ENCODE data around the gene NETO2. TPM values are rescaled to one million over a fixed set of nuclear protein-coding genes. Genes with fewer than 3 reads are reported as not detected.

NETO2 gene
- total RNA-seq, 1 experiment from 2014 or later, result 28.6 TPM

- Histone ChIP-seq H4K91ac (ENCODE audit: insufficient read length, low read depth, low read length) (no peak overlapping the region), H4K20me1 (ENCODE audit: control insufficient read depth, insufficient read depth, insufficient read length) (no peaks in the 10 kb centered on the region), H3K23me2 (ENCODE audit: insufficient read length, low read depth, low read length, poor library complexity, severe bottlenecking) (no peaks in the 10 kb centered on the region), H3K4me1 (ENCODE audit: insufficient read depth, low read length) (no peaks in the 10 kb centered on the region), H3K14ac (ENCODE audit: insufficient read depth, low read length) (no peak overlapping the region), H3K9me3 (ENCODE audit: control insufficient read depth, low read depth, low read length) (no peaks in the 10 kb centered on the region), H2BK15ac (ENCODE audit: low read depth, low read length) (no peak overlapping the region), H2AFZ (ENCODE audit: low read length) (no peak overlapping the region), H2BK20ac (ENCODE audit: low read depth, low read length, poor library complexity, severe bottlenecking) (no peak overlapping the region), H3K23ac (ENCODE audit: insufficient read length, low read depth, low read length) (no peak overlapping the region), H3T11ph (ENCODE audit: low read length) (no peak overlapping the region), H3K27me3 (ENCODE audit: insufficient read depth, low read length) (no peaks in the 10 kb centered on the region), H2AK5ac (ENCODE audit: insufficient read length, low read length) (no peak overlapping the region), H2BK120ac (ENCODE audit: low read depth, low read length, poor library complexity, severe bottlenecking) (no peak overlapping the region), H3K79me2 (ENCODE audit: insufficient read depth, low read length) (no peaks in the 10 kb centered on the region), H3K27ac (ENCODE audit: insufficient read length, low read depth, low read length) (no peak overlapping the region), H3K9ac (ENCODE audit: extremely low read depth, insufficient read length, low read length) (no peak overlapping the region), H4K5ac (ENCODE audit: insufficient read length, low read depth, low read length) (no peak overlapping the region), H3K4me2 (ENCODE audit: insufficient read depth, insufficient read length, low read length) (no peak overlapping the region), H3K18ac (ENCODE audit: insufficient read length, low read depth, low read length) (no peak overlapping the region), H2BK5ac (ENCODE audit: insufficient read length, low read length) (no peak overlapping the region), H3K56ac (ENCODE audit: insufficient read length, low read depth, low read length) (no peak overlapping the region), H3K79me1 (ENCODE audit: insufficient read depth, low read depth, low read length, poor library complexity, severe bottlenecking) (no peaks in the 10 kb centered on the region), H3K4ac (ENCODE audit: low read depth, low read length) (no peak overlapping the region), H4K8ac (replicated peaks; ENCODE audit: insufficient read length, low read depth, low read length) (no peak overlapping the region), H2BK12ac (ENCODE audit: insufficient read length, low read depth, low read length) (no peak overlapping the region)
- DNase-seq, result no peak
- H3K4me1 Mint-ChIP-seq, result peaks cover 2% of the 10 kb centered on the region in 2 experiments; a peak in 2 of 4 replicates
- H3K9me3 Mint-ChIP-seq, result no peaks in the 10 kb centered on the region
- TF ChIP-seq, protein P1, sequence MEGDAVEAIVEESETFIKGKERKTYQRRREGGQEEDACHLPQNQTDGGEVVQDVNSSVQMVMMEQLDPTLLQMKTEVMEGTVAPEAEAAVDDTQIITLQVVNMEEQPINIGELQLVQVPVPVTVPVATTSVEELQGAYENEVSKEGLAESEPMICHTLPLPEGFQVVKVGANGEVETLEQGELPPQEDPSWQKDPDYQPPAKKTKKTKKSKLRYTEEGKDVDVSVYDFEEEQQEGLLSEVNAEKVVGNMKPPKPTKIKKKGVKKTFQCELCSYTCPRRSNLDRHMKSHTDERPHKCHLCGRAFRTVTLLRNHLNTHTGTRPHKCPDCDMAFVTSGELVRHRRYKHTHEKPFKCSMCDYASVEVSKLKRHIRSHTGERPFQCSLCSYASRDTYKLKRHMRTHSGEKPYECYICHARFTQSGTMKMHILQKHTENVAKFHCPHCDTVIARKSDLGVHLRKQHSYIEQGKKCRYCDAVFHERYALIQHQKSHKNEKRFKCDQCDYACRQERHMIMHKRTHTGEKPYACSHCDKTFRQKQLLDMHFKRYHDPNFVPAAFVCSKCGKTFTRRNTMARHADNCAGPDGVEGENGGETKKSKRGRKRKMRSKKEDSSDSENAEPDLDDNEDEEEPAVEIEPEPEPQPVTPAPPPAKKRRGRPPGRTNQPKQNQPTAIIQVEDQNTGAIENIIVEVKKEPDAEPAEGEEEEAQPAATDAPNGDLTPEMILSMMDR (conservative IDR thresholded peaks at IDR 0.05), result no peak
- H3K27ac Mint-ChIP-seq, result no peak overlapping the region
- no peaks in the 10 kb centered on the region for H3K27me3 Mint-ChIP-seq (ENCODE audit: low read depth)
- no peak overlapping the region for H3K4me3 Mint-ChIP-seq
- no CpG with 5 or more reads among the region's 6 CpGs for WGBS (ENCODE audit: extremely low coverage, insufficient read length, low lambda C conversion rate)
- no peaks in the 10 kb centered on the region for H3K36me3 Mint-ChIP-seq (ENCODE audit: insufficient read depth in 1 of 3, low read depth in 3 of 3)
Observed at GRCh38 chr16:47028767-47029377, 114.9 kb downstream of the NETO2 start.

Other genes with a start within 250 kb of the NETO2 start
- 102 and 107 TPM in 2 replicates for gene DNAJA2, start 170.3 kb downstream of the NETO2 start, total RNA-seq (2021)

Measured in H9 (cell line).